ENCODE data around the gene TMEM225B.
A peak's percentile ranks its signal among the peaks of the same experiment; 100 is the strongest.
"Not testable (repeated sequence)": the region's sequence is repeated elsewhere in the genome, so short reads cannot be mapped to it uniquely, and the experiment has no call there.

TMEM225B gene

GRCh38 chr7:99623091-99623693, 25.1 kb downstream of the TMEM225B start:
- DNase-seq (ENCODE audit: low read depth in 1 of 2, low spot score in 1 of 2), result no peak

- no peak for DNase-seq (ENCODE audit: low read depth in 1 of 2, low spot score in 1 of 2)
Measured at GRCh38 chr7:99623702-99624447, 25.8 kb downstream of the TMEM225B start.

- peak; percentile 20 to 22 for DNase-seq (ENCODE audit: low read depth in 1 of 2, low spot score in 1 of 2)
Measured at GRCh38 chr7:99624484-99624883, 26.4 kb downstream of the TMEM225B start.

- DNase-seq (ENCODE audit: low read depth in 1 of 2, low spot score in 1 of 2), result no peak
Measured at GRCh38 chr7:99625321-99625720, 27.3 kb downstream of the TMEM225B start.

GRCh38 chr7:99625961-99626360, 27.9 kb downstream of the TMEM225B start:
- DNase-seq (ENCODE audit: low read depth in 1 of 2, low spot score in 1 of 2), result no peak

GRCh38 chr7:99626661-99627060, 28.6 kb downstream of the TMEM225B start:
- DNase-seq (ENCODE audit: low read depth in 1 of 2, low spot score in 1 of 2), result no peak

- no peak for DNase-seq (ENCODE audit: low read depth in 1 of 2, low spot score in 1 of 2)
Measured at GRCh38 chr7:99627513-99627912, 29.4 kb downstream of the TMEM225B start.

- DNase-seq (ENCODE audit: low read depth in 1 of 2, low spot score in 1 of 2), result no peak
Measured at GRCh38 chr7:99628471-99629465, 30.7 kb downstream of the TMEM225B start.

- no peak for DNase-seq (ENCODE audit: low read depth in 1 of 2, low spot score in 1 of 2)
Measured at GRCh38 chr7:99629643-99630042, 31.6 kb downstream of the TMEM225B start.

GRCh38 chr7:99631295-99632109, 33.4 kb downstream of the TMEM225B start:
- no peak for DNase-seq (ENCODE audit: low read depth in 1 of 2, low spot score in 1 of 2)

GRCh38 chr7:99637414-99637813, 39.3 kb downstream of the TMEM225B start:
- DNase-seq (ENCODE audit: low read depth in 1 of 2, low spot score in 1 of 2), result not testable (repeated sequence)

GRCh38 chr7:99638731-99639130, 40.7 kb downstream of the TMEM225B start:
- no peak for DNase-seq (ENCODE audit: low read depth in 1 of 2, low spot score in 1 of 2)

- no peak for DNase-seq (ENCODE audit: low read depth in 1 of 2, low spot score in 1 of 2)
Measured at GRCh38 chr7:99639267-99639666, 41.2 kb downstream of the TMEM225B start.

GRCh38 chr7:99642027-99642426, 44.0 kb downstream of the TMEM225B start:
- no peak for DNase-seq (ENCODE audit: low read depth in 1 of 2, low spot score in 1 of 2)

GRCh38 chr7:99643464-99643863, 45.4 kb downstream of the TMEM225B start:
- DNase-seq (ENCODE audit: low read depth in 1 of 2, low spot score in 1 of 2), result no peak

GRCh38 chr7:99644431-99644830, 46.4 kb downstream of the TMEM225B start:
- DNase-seq (ENCODE audit: low read depth in 1 of 2, low spot score in 1 of 2), result no peak

- DNase-seq (ENCODE audit: low read depth in 1 of 2, low spot score in 1 of 2), result no peak
Measured at GRCh38 chr7:99645590-99645989, 47.5 kb downstream of the TMEM225B start.

GRCh38 chr7:99648843-99649242, 50.8 kb downstream of the TMEM225B start:
- no peak for DNase-seq (ENCODE audit: low read depth in 1 of 2, low spot score in 1 of 2)

- DNase-seq (ENCODE audit: low read depth in 1 of 2, low spot score in 1 of 2), result no peak
Measured at GRCh38 chr7:99651290-99651689, 53.2 kb downstream of the TMEM225B start.

GRCh38 chr7:99652671-99653070, 54.6 kb downstream of the TMEM225B start:
- DNase-seq (ENCODE audit: low read depth in 1 of 2, low spot score in 1 of 2), result no peak

- not testable (repeated sequence) for DNase-seq (ENCODE audit: low read depth in 1 of 2, low spot score in 1 of 2)
Measured at GRCh38 chr7:99653269-99653668, 55.2 kb downstream of the TMEM225B start.

Data from stimulated activated CD4-positive, alpha-beta T cell treated with anti-CD3 and anti-CD28 coated beads, Interleukin-15, amount 100 ng/mL, for 1 hour (primary cell).